HG02938 (cell line): ENCODE results near the gene APBB2.

Source experiments
- ATAC-seq: cut with Tn5 transposase; IDR thresholded peaks from one replicate; pipeline ENCODE4 v1.9.1; 2021; ENCODE audit warnings: mild to moderate bottlenecking, moderate library complexity; ENCODE audit not compliant: unreplicated experiment

Gene APBB2

DNA sequence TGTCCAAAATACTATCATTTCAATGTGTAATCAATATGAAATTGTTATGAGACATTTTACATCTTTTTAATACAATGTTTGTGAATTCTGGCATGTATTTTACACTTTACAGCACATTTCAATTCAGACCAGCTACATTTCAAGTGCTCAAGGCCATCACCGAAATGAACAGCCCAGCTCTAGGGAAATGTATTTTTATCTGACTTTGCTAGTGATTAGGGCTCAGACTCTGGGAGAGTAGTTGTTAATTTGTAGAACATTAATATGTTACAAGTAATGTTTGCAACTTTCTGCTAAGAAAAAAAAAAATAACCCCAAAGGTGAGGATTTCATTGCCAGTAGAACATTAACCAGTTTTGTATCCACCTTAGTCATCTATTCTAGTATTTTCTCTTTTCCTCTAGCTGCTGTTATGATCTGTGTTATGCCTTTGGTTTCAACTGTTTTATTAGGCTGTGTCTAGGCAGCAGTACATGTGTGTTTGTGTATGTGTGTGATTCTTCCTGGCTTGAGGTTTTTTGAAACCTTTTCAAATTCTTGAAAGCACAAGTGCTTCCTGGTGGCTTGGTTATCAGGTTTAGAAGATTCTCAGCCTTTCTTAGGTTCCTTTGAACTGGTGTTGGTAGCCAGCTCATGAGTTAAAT is 338.7 kb downstream of the APBB2 start:
- ATAC-seq = no peak

DNA sequence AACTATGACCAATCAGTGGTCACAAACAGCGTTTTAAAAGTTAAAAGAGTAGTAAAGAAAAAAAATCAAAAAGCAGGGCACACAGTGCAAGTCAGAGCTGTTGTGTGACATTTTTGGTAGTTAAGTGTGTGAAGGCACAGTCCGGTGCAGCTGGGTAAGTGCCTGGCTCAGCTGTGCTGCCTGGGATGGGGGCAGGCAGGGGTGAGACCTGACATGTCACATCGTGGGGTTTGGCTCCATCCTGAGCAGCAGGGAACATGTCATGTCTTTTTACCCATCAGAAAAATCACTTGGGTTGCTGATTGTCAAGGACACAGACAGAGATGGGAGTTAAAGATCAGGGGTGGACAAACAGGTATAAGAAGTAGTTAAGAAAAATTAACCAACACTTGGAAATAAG is 339.4 kb downstream of the APBB2 start:
- no peak for ATAC-seq

DNA sequence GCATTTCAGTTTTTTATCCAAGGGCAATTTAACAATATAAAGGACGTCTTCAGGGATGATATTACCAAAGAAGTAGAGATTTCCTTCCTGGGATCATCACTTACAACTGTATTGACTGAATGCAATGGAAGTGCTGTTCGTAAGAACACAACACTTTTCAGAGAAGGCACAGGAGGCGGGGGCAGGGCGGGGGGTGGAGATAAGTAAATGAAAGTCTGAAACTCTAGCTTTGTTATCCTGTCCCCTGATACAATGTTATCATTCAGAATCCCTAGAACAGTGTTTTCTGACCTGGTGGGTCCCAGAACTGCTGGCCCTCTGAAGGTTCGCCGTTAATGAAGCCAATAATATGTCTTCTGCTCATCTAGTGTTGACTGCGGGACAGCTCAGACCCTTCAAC is 340.0 kb downstream of the APBB2 start:
- no peak for ATAC-seq

DNA sequence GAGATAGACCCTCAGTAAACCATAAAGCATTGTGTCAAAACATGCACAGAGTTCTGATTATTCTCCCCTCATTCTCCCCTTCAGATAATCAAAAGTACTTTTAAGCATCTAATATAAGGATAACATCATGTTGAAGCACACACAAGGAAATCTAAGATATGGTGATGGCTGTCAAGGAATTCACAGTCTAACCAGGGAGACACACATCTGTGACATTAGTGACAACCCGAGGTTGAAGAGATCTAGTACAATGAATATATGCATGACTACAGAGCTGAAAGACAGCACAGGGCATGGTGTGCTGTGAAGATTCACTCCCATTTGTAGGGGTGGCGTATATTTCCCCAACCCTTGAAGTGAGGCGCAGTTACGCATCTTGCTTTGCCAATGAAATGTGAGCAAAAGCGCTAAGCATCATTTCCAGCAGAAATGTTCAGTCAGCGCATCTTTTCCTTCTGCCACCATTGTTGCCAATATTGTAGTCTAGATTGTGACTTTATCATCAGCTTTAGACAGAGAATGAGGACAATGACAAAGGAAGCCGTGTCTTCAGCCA is 342.6 kb downstream of the APBB2 start:
- ATAC-seq = no peak

DNA sequence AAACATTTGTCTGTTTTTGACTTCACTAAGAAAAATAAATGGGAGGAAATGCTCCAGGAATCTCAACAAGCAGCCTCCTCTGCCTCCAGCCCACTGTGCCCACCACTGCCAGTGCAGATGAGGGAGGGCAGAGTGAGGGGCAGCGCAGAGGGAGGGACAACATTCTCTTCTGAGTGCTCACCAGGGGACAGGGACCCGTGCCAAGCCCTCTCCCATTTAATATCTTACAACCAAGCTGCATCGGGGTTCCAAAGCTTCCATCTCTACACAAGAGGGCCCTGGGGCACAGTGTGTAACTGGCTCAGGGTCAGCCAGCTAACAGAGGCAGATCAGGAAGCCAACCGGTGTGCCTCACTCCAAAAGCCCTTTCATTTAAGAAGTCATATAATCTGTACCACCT is 344.2 kb downstream of the APBB2 start:
- no peak for ATAC-seq

DNA sequence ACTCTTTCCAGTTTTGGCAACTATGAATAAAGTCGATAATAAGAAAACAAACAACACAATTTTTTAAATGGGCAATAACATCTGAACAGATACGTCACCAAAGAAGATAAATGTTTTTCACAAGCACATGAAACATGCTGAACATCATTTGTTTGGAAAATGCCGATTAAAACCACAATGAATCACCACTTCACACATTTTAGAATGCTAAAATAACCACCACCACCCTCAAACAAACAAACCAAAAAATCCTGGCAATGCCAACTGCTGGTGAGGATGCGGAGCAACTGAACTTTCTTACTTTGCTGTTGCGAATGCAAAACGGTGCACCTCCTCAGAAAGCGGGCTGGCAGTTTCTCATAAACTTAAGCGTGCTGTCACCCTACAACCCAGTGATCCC is 348.6 kb downstream of the APBB2 start:
- ATAC-seq = no peak

DNA sequence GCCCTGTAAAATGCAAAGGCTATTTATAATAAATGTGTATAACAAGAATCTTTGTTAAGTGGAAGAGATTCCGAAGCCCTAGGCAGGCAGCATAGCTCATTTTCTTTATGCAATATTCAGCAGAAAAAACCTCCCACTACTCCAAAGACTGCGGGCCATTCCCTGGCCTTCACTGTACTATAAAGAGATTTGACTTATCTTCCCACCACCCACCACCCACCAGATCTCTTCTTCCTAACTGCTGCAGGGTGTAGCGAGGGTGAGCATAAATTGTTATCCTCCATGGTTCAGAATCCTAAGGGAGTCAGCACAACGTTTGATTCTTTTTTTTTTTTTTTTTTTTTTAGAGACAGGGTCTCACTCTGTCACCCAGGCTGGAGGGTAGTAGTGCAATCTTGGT is 349.8 kb downstream of the APBB2 start:
- no peak for ATAC-seq

DNA sequence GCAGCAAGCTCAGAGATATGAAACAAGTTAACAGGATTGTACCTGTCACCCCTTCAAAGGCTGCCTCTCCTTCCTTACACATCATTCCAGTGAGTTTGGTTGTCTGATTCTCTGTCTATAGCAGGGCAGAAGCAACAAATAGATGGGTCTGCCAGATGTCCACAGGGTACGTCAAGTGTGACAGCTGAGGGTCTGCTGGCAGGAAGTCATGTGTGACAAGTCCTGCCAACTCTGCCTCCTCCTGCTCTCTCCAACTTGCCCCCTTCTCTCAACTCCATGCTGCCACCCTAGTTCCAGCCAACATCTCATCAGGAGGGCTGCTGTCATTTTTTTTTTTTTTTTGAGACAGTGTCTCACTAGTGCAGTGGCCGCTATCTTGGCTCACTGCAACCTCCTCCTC is 355.4 kb downstream of the APBB2 start:
- ATAC-seq = no peak

DNA sequence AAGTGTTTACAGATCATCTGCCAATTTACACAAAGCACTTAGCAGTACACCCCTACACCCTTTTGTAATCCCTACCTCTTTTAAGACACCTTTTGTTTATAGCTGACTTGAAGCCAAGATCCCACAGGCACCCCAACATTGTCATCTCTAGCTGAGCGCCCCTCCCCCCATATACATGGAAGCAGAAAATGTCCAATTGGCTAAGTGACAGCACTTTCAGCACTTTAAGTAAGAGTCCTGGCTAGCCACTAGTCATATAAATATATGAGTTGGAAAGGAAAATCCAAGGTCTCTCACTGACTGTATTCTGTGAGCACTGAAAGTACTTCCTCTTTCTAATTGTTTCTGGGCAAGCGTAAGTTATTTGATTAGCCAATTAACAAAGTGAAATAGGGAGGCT is 356.4 kb downstream of the APBB2 start:
- ATAC-seq = no peak

DNA sequence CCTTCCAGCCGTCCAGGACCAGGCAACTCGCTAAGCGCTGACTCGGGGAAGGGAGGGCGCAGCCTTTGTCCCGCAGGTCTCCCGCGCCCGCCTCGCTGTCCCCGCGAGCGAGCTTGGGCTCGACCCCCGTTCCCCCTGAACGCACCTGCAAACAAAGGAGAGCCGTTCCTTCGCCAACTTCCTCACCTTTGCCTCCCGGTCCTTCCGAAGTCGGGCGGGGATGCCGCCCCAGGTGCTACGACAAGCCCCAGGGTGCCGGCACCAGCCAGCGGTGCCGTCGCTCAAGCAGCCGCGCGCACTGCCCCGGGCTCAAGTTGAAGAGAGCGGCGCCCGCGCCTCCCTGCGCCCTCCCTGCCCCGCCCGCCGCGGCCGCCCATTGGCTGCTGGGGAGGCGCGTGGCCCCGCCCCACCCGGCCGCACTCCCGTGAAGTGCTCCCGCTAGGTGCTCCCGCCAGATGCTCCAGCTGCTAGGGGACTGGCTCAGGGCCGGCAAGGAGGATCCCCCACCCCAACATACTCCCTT is 357.4 kb downstream of the APBB2 start:
- peak; percentile 77 for ATAC-seq

DNA sequence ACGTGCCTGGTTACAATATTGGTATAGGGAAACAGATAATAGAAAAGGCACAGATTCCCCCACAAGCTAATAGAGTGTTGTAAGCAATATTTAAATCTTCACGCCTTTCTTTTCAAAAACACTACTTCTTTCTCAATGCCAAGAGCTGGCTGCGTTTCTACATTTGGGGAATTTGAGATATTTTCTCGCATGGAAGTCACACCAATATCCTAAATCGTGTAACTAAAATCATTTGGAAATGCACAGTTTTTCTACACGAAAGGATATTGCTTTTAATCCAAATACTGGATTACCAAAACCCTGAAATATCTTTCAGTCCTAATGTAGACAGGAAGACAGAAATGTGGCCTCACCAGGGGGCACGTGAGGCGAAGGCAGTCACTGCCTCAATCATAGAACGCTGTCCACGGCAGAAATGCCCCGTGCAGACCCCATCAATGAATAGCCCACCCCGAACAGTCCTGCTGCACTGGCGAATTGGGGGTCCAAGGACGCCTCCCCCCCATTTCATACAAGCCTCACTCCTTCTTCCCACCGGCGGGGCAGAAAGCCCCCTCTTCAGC is 358.0 kb downstream of the APBB2 start:
- ATAC-seq = no peak

DNA sequence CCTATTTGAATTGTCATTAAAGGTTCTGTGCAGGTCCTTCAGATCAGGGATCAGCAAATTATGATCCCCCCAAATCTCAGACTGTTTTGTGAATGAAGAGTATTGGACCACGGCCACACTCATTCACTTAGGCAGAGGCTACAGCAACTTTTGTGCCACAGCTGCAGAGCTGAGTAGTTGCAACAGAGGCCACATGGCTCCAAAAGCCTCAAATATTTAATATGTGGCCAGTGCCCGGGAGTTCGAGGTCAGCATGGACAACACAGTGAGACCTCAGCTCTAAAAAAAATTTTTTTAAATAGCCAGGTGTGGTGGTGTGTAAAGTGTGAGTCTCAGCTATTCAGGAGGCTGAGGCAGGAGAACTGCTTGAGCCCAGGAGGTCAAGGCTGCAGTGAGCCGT is 363.8 kb downstream of the APBB2 start:
- no peak for ATAC-seq

DNA sequence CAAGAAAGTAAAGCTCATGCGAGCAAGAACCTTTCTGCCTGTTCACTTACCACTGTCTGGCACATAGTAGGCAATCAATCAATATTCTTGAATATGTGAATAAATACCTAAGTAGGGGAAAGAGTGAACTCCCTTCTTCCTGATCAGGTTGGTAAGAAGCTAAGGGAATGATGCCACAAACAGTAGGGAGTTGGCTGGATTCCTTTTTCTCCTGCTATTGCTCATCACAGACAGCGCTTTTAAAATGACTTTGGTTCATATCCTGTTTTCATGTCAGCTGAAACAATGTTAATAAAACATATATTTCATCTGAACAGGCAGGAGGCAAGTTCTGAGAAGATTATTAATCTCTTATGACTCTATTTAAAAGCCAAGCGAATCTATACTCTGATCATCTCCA is 365.4 kb downstream of the APBB2 start:
- ATAC-seq = no peak

DNA sequence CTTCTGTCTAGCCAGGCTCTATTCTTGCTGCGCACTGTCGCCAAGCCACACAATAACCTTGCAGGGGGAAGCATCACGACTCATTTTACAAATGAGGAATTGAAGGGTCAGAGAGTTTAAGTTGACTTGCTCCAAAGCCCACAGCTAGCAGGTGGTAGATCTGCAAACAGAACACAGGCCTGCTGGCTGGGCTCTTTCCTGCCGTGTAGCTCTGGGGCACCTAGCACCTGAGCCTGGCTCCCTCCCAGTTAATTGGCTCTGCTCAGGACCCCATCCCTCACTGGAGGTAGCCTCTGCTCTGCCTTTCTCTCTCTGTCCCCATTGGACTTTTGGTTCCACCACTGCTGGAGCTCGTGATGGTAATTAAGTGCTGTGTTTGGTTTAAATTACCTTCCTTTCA is 366.1 kb downstream of the APBB2 start:
- ATAC-seq = no peak

DNA sequence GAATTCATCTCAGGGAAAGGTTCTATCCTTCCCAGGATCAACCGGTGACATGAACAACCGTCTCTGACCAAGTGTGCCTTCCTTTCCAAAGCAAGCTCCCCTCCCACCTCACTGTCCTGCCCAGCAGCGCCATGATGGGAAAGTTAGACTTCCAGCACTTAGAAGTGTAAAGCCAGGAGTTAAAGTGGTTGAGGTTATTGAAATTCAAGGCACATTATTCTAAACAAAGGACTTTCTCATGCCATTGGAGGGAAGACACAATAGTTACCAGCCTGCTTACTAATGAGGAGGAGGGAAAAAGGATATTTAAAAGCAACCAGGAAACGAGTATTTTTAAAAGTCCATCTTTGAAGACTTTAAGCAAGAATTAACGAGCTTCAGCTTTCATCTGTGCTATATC is 367.8 kb downstream of the APBB2 start:
- ATAC-seq = no peak

DNA sequence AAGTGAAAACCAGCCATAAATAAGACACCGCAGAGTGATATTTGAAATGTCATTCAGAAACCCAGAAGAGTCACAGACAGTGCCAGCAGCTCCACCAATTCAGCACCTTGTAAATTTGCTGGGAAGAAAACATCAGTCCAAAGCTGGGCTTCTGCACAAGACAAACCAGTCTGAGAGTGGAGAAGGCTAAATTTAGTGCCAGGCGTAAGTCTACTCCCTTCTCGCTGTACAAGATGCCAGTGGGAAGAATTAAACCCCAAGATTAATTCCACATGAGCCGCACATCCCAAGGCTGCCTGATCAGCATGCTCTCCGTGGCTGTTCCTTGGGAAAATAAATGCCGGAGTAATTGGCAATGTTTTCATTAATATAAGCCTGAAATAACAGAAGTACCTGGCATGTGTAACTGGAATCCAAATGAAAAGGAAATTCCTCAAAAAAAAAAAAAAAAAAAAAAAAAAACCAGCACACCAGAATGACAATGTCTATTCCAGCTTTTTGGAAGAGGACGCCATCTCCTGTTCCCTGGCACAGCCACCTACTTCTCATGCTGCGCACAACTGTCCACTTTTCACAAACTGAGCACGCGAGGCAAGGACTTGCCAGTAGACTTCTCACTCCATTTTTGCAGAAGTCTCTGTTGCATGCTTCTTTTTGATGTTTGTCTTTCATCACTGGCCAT is 369.0 kb downstream of the APBB2 start:
- no peak for ATAC-seq

DNA sequence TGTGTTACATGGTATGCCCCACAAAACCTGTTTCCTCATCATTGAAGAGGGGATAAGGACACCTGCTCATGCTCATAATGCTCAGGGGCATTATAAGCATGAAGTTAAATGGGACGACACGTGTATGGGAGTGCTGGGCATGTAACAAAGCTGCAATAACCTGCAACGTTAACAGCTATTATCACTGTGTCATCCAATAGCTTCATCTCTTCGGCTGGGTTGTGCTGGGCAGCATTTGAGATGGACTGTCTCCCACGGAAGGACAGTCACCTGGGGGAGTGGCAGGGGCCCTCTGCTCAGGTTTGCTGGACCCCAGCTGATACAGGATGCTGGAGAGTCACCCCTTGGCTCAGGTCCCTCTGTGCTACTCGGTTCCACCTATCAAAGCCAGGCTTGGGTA is 370.1 kb downstream of the APBB2 start:
- no peak for ATAC-seq

DNA sequence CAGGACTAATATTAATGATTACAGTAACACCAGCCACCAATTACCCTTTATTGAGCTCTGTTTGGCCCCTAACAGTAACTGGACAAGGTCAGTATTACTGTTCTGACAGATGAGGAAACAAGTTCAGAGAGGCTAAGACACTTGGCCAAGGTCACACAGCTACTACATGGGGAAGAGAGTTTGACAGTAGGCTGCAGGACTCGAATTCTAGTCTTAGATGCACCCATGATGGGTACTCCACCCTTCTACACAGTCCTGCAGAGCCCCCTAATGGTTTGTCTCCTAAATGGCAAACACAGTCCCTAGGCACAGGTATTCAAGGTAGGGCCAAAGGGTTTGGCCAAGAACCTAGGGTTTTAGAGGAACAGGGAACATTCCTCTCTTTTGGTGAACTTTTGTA is 370.6 kb downstream of the APBB2 start:
- no peak for ATAC-seq

DNA sequence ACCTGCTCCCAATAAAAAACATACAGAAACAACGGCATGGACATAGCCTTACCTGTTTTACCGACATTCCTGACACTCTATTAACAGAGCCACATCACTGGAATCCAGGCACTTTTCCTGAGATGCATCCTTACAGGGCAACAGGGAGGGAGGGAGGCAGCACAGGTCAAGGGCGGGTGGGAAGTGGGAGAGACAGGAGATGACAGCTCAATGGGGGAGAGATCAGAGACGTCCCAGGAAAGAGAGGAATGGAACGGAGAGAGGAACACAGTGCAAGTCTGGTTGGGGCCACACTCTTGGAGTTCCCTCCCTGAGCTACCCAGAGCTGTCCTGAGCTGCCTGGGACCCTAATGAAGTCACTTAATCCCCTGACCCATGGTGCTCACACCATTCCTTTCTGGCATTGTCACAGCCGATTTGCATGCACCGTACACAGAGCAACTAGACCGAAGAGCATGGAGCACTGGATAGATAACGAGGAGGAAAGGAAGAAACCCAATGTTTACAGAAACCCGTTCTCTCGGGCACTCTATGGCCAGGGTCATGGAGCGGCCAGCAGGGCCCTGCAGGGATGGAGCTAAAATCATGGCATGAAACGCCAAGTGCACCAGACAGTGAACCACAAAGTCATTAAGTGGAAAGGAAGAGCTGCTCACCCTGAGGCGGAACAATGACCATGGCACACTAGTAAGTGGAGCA is 371.5 kb downstream of the APBB2 start:
- no peak for ATAC-seq

DNA sequence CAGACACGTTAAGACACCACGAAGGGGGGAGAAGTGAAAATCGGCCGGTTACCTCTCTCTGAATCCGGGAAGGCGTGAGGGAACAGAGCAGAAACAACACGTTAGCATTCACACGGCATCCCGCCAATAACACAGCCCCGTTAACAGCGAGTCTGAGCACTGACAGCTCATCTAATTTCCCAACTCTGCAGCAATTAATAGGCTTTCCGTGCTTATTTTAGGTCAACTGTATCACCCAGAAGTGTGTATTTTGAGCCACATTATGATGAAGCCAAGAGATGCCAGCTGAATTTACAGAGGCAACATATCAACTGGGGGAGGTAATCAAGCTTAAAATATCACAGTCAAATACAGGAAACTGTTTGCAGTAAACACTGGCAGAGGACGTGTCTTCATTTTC is 372.0 kb downstream of the APBB2 start:
- ATAC-seq = no peak

DNA sequence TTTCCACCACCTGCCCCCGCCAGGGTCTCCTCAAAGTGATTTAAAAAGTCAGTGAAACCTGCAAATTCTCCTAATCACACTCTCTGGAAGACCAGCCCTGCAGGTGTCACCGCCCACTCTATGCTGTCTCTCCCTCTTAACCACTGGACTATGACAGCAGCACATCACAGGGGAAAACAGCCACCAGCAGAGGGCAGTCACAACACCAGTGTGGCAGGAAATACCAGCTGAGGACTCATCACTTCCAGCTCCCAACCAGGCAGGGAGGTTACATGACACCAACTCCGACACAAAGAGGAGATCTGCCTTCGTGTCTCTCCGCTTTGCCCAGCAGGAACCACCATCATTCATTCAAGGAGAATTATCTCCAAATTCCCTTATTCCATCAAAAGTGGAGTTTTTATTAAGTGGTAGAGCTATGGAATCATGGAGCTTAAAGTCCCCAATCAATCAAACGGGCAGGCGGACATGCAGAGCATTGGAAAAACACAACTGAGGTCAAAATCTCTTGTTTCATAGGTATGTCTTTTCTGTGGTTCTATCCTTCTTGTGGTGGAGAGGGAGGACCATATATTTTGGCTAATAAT is 373.3 kb downstream of the APBB2 start:
- ATAC-seq = peak; percentile 38
